OCI-LY1 (cell line): ENCODE results near the gene CCDC116.
"Not testable (repeated sequence)": the region's sequence is repeated elsewhere in the genome, so short reads cannot be mapped to it uniquely, and the experiment has no call there.

Experiments
- H2AFZ ChIP-seq: fragments of 200-600 bp; sonication (generic), shearing (Covaris generic); 2 replicates; pipeline ENCODE4 v1.6.0; 2014; ENCODE audit warnings: antibody characterized with exemption, mild to moderate bottlenecking, low read length
- H3F3A ChIP-seq: fragments of 200-600 bp; sonication (generic), shearing (Covaris generic); 2 replicates; pipeline ENCODE4 v1.6.0; 2014; ENCODE audit warnings: mild to moderate bottlenecking, antibody characterized with exemption, low read length, moderate library complexity; ENCODE audit not compliant: insufficient read depth
- H3K27ac ChIP-seq: fragments of 200-600 bp; sonication (generic); 2 replicates; pipeline ENCODE4 v1.5.1; 2014; ENCODE audit warnings: low read length, mixed run types, mild to moderate bottlenecking, low read depth; ENCODE audit not compliant: poor library complexity, severe bottlenecking
- H3K27me3 ChIP-seq: fragments of 200-600 bp; sonication (generic); 2 replicates; pipeline ENCODE4 v1.6.0; 2014; ENCODE audit warnings: antibody characterized with exemption, mild to moderate bottlenecking, low read length, moderate library complexity; ENCODE audit not compliant: insufficient read depth
- H3K36me3 ChIP-seq: fragments of 200-600 bp; sonication (generic); 2 replicates; pipeline ENCODE4 v1.6.1; 2014; ENCODE audit warnings: mild to moderate bottlenecking, antibody characterized with exemption, low read length, moderate library complexity, mixed read lengths; ENCODE audit not compliant: insufficient read depth
- H3K4me1 ChIP-seq: fragments of 200-600 bp; sonication (generic); 2 replicates; pipeline ENCODE4 v1.5.1; 2014; ENCODE audit warnings: mild to moderate bottlenecking, low read length, moderate library complexity; ENCODE audit not compliant: insufficient read depth, severe bottlenecking
- H3K4me2 ChIP-seq: fragments of 200-600 bp; sonication (generic), shearing (Covaris generic); 2 replicates; pipeline ENCODE4 v1.6.1; 2014; ENCODE audit warnings: low read length
- H3K4me3 ChIP-seq: fragments of 200-600 bp; sonication (generic); 2 replicates; pipeline ENCODE4 v1.5.1; 2014; ENCODE audit warnings: low read length, low read depth, mild to moderate bottlenecking, mixed read lengths; ENCODE audit not compliant: poor library complexity, severe bottlenecking
- H3K79me2 ChIP-seq: fragments of 200-600 bp; shearing (Covaris generic); 2 replicates; pipeline ENCODE4 v1.6.1; 2016; ENCODE audit warnings: mixed run types, low read length, mixed read lengths; ENCODE audit not compliant: insufficient read depth
- H3K9ac ChIP-seq: fragments of 200-600 bp; sonication (generic), shearing (Covaris generic); 2 replicates; pipeline ENCODE4 v1.6.1; 2014; ENCODE audit warnings: mild to moderate bottlenecking, low read length, mixed read lengths
- H3K9me2 ChIP-seq: fragments of 200-600 bp; sonication (generic), shearing (Covaris generic); 2 replicates; pipeline ENCODE4 v1.6.1; 2014; ENCODE audit warnings: low read depth, mild to moderate bottlenecking, low read length, mixed read lengths
- H3K9me3 ChIP-seq: fragments of 200-600 bp; shearing (Covaris generic); 2 replicates; pipeline ENCODE4 v1.6.1; 2014; ENCODE audit warnings: low read length, mixed read lengths
- H4K20me1 ChIP-seq: fragments of 200-600 bp; sonication (generic), shearing (Covaris generic); 2 replicates; pipeline ENCODE4 v1.6.0; 2016; ENCODE audit warnings: mild to moderate bottlenecking, low read length; ENCODE audit not compliant: insufficient read depth
- CTCF ChIP-seq: fragments of 200-600 bp; sonication (generic), shearing (Covaris generic); IDR thresholded peaks from 2 replicates; pipeline ENCODE4 v1.5.1; 2017; ENCODE audit warnings: mild to moderate bottlenecking, antibody characterized with exemption, low read length, moderate library complexity, mixed read lengths
- EZH2 ChIP-seq: fragments of 200-600 bp; sonication (generic), shearing (Covaris generic); IDR thresholded peaks from 2 replicates; pipeline ENCODE4 v1.8.0; 2017; ENCODE audit warnings: borderline replicate concordance, mixed run types, mild to moderate bottlenecking, antibody characterized with exemption, low read length, moderate library complexity, mixed read lengths

The CCDC116 gene

DNA sequence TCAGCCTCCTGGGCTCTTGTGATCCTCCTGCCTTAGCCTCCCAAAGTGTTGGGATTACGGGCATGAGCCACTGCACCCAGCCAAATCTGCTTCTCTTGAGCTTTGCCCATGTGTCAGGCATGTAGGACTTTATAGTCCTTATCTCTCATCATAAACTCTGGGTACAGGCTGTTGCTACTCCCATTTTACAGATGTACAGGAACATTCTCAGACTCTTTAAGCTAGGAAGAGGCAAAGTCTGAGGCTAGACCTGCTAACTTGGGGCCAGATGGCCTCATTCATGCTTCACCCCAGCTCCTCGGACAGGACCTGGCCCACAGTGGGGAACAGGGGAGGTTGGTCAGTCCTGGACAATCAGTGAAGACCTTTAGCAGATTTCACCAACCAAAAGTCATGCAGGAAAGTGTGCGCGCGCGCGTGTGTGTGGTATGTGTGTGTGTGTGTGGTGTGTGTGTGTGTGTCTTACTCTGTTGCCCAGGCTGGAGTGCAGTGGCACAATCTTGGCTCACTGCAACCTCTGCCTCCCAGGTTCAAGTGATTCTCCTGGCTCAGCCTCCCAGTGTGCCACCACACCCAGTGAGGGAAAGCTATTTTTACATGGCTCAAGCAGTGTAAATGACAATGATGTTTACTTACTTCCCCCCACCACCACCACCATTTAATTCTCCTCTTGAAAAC lies 26.5 kb upstream of the CCDC116 start:
- no peaks in the 10 kb centered on the region for H3K27me3 ChIP-seq
- H3K9me3 ChIP-seq: no peaks in the 10 kb centered on the region
- no peak for TF ChIP-seq EZH2
- H3K9ac ChIP-seq: no peak overlapping the region
- no peaks in the 10 kb centered on the region for H4K20me1 ChIP-seq
- peaks cover 31% of the 10 kb centered on the region for H3K79me2 ChIP-seq
- H3K4me3 ChIP-seq: no peak overlapping the region
- H3K27ac ChIP-seq: no peak overlapping the region
- H3K4me1 ChIP-seq: no peaks in the 10 kb centered on the region
- no peaks in the 10 kb centered on the region for H3F3A ChIP-seq
- no peak overlapping the region for H3K4me2 ChIP-seq
- no peak overlapping the region for H2AFZ ChIP-seq
- H3K9me2 ChIP-seq: no peaks in the 10 kb centered on the region
- peaks cover 36% of the 10 kb centered on the region for H3K36me3 ChIP-seq

- Histone ChIP-seq H3K9me3 (no peaks in the 10 kb centered on the region), H3K27me3 (no peaks in the 10 kb centered on the region), H3K9me2 (no peaks in the 10 kb centered on the region), H2AFZ (no peak overlapping the region), H3K4me1 (no peaks in the 10 kb centered on the region), H4K20me1 (no peaks in the 10 kb centered on the region), H3K9ac (no peak overlapping the region), H3K4me3 (no peak overlapping the region), H3K27ac (no peak overlapping the region), H3K36me3 (peaks cover 44% of the 10 kb centered on the region), H3F3A (no peaks in the 10 kb centered on the region), H3K4me2 (no peak overlapping the region), H3K79me2 (peaks cover 28% of the 10 kb centered on the region)
- TF ChIP-seq EZH2: no peak
- no peak for TF ChIP-seq CTCF
Observed at GRCh38 chr22:21606775-21607174, 25.8 kb upstream of the CCDC116 start.

DNA sequence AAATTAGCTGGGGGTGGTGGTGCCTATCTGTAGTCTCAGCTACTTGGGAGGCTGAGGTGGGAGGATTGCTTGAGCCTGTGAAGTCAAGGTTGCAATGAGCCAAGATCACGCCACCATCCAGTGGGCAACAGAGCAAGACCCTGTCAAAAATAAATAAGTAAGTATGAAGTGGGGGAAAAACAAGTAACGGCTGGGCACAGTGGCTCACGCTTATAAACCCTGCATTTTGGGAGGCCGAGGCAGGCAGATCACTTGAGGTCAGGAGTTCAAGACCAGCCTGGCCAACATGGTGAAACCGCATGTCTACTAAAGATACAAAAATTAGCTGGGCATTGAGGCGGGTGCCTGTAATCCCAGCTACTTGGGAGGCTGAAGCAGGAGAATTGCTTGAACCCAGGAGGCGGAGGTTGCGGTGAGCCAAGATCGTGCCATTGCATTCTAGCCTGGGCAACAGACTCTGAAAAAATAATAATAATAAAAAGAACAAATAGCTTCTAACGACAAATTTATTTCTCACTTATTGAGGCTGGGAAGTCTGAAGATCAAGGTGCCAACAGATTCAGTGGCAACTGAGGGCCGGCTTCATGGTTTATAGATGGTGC lies 22.9 kb upstream of the CCDC116 start:
- Histone ChIP-seq H3K79me2 (peaks cover 11% of the 10 kb centered on the region; the same call in 1 of the 2 replicates), H3K36me3 (peaks cover 59% of the 10 kb centered on the region)
- not testable (repeated sequence) for H3K4me2 ChIP-seq, H2AFZ ChIP-seq, H3K27me3 ChIP-seq, H3K4me1 ChIP-seq, H3K27ac ChIP-seq, H3K9ac ChIP-seq, H3F3A ChIP-seq, H3K9me2 ChIP-seq, H4K20me1 ChIP-seq, H3K4me3 ChIP-seq, H3K9me3 ChIP-seq

DNA sequence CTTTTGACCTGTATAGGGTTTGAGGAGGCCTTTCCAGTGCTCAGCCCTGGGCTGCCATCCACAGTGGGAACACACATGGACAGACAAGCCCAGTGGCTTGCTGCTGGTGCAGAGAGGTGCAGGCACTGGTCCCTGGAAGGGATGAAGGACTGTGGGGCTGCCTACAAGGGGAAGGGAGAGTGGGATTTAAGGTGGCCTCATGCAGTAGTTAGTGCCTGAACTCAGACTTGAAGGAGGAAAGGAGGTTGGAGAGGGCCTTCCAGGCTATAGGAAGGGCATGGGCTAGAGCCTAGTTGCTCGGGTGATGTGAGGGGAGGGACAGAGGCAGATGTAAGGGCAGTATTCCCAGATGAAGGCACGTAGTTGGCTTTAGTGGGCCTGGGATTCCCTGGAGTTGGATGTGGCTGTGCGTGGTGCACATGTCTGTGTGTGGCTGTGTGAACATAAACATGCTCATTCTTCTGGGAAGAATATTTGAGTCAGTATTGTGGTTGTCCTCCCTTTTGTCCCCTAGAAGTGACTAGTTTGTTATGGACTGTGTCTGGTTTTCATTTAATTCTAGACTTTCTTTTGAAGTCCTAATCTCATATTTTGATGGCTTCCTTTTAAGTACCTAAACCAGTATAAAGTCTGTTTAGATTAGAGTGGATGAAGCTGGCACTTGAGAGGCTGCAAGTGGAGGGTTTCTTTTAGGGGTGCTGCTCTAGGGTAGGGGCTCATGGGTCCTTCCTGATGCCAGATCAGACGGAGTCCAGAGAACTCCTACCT lies 21.2 kb upstream of the CCDC116 start:
- Histone ChIP-seq H2AFZ (no peak overlapping the region), H3K9ac (no peak overlapping the region), H3K36me3 (peaks cover 66% of the 10 kb centered on the region)

More for the DNA sequence above, 21.2 kb upstream of the CCDC116 start:
- Histone ChIP-seq H3K4me2 (no peak overlapping the region), H3K9me3 (no peaks in the 10 kb centered on the region), H3K79me2 (peaks cover 7% of the 10 kb centered on the region; the same call in 1 of the 2 replicates), H3K27me3 (no peaks in the 10 kb centered on the region), H3K4me1 (peaks cover 10% of the 10 kb centered on the region), H3K27ac (no peak overlapping the region), H3K4me3 (no peak overlapping the region), H3F3A (no peaks in the 10 kb centered on the region), H4K20me1 (no peaks in the 10 kb centered on the region), H3K9me2 (no peaks in the 10 kb centered on the region)
- TF ChIP-seq CTCF (no peak), EZH2 (no peak)
